Right lobe of liver (tissue), 4 donors: ENCODE results near the gene NPL.

Experiments
- CTCF ChIP-seq, 4 donors: fragments of 200-600 bp in 3 of 4; fragments of 450-650 bp in 1 of 4; IDR thresholded peaks; one replicate each; pipeline versions ENCODE4 v1.5.1 to v1.8.0; 2016 to 2022; ENCODE audit warnings: antibody characterized with exemption in 4 of 4, mild to moderate bottlenecking in 2 of 4
- POLR2A ChIP-seq: fragments of 450-650 bp; IDR thresholded peaks from one replicate; pipeline ENCODE4 v1.6.1; 2017; ENCODE audit warnings: antibody characterized with exemption, mild to moderate bottlenecking
- donor health status: DM: no; HTN: no; CAD: no.
- donor health status: DM: no; HTN: no; CAD: no.
- donor health status: DM: no; HTN: yes; CAD: no.

- TF ChIP-seq CTCF (IDR thresholded peaks at IDR 0.05) (no peak), POLR2A (no peak)
Measured at GRCh38 chr1:182766050-182766449, 23.5 kb upstream of the NPL start.
